Endothelial cell of umbilical vein (primary cell): ENCODE measurements around the gene MCHR1. TPM values are rescaled to one million over a fixed set of nuclear protein-coding genes. Genes with fewer than 3 reads are reported as not detected.

Experiments used
- BruUV-seq: library from RNA; stranded (reverse); fragments of 400-500 nt; replicated peaks from 2 replicates; lab custom pipeline; 2021; lab: Mats Ljungman, UMichigan
- CTCF ChIA-PET: fragments of 300-600, 350-600 bp; sonication (Branson Sonifier 250); formaldehyde crosslinking; loops from one replicate; lab custom pipeline; 2021; ENCODE audit warnings: antibody characterized with exemption, inconsistent platforms; lab: Charles Lee
- POLR2A ChIA-PET: fragments of 300-600, 350-600 bp; sonication (Branson Sonifier 250); formaldehyde crosslinking; loops from one replicate; lab custom pipeline; 2021; ENCODE audit warnings: antibody characterized with exemption, inconsistent platforms; lab: Charles Lee
- DNase-seq: peaks from one replicate; pipeline ENCODE4 v3.0.0-alpha.2; 2011; ENCODE audit warnings: low read depth, low spot score
- FAIRE-seq: peaks from 2 replicates; lab custom pipeline; 2011; peaks lifted over from hg19 to GRCh38; lab: Jason Lieb, UNC
- H2AFZ ChIP-seq: 2 replicates; pipeline ENCODE4 v1.6.0; 2012; ENCODE audit warnings: low read depth, low read length, control low read depth, inconsistent platforms
- H3K27ac ChIP-seq: 2 replicates; pipeline ENCODE4 v1.5.1; 2011; ENCODE audit warnings: low read depth, mild to moderate bottlenecking, control low read depth, low read length, moderate library complexity; ENCODE audit not compliant: insufficient read depth
- H3K27me3 ChIP-seq, 2 experiments: 2 replicates each; pipeline versions ENCODE4 v1.6.0 to v1.6.1; 2011; ENCODE audit warnings: low read length in 2 of 2, mixed read lengths in 1 of 2; ENCODE audit not compliant: control insufficient read depth in 2 of 2, insufficient read depth in 2 of 2
- H3K36me3 ChIP-seq, 2 experiments: 2 replicates in 1 of 2; 3 replicates in 1 of 2; pipeline ENCODE4 v1.5.1; 2011; ENCODE audit warnings: low read length in 2 of 2, mild to moderate bottlenecking in 1 of 2, moderate library complexity in 1 of 2; ENCODE audit not compliant: control insufficient read depth in 2 of 2, insufficient read depth in 2 of 2; ENCODE audit errors: extremely low read depth in 1 of 2
- H3K4me1 ChIP-seq: 3 replicates; pipeline ENCODE4 v1.5.1; 2011; ENCODE audit warnings: mild to moderate bottlenecking, low read length; ENCODE audit not compliant: control insufficient read depth, insufficient read depth; ENCODE audit errors: extremely low read depth
- H3K4me2 ChIP-seq: 2 replicates; pipeline ENCODE4 v1.6.1; 2011; ENCODE audit warnings: low read length, control low read depth, mixed read lengths; ENCODE audit not compliant: insufficient read depth
- H3K4me3 ChIP-seq, 3 experiments: fragments of 200-600 bp in 1 of 3; sonication (generic), shearing (Covaris generic) in 1 of 3; replicated peaks in 1 of 3; 2 replicates each; pipeline ENCODE4 v1.5.1; 2011 to 2016; ENCODE audit warnings: control low read depth in 3 of 3, low read length in 3 of 3, mild to moderate bottlenecking in 2 of 3, inconsistent platforms in 1 of 3, low read depth in 1 of 3, moderate library complexity in 1 of 3; ENCODE audit not compliant: insufficient read depth in 1 of 3
- H3K79me2 ChIP-seq: 2 replicates; pipeline ENCODE4 v1.6.0; 2012; ENCODE audit warnings: low read length, inconsistent platforms; ENCODE audit not compliant: control insufficient read depth, insufficient read depth
- H3K9ac ChIP-seq: replicated peaks from 2 replicates; pipeline ENCODE3; 2011; ENCODE audit warnings: low read length, control low read depth; ENCODE audit not compliant: insufficient read depth; ENCODE audit errors: extremely low read depth
- H3K9me1 ChIP-seq: replicated peaks from 3 replicates; pipeline ENCODE4 v1.6.0; 2011; ENCODE audit warnings: mild to moderate bottlenecking, low read length; ENCODE audit not compliant: control insufficient read depth, insufficient read depth; ENCODE audit errors: extremely low read depth
- H3K9me3 ChIP-seq: replicated peaks from 2 replicates; pipeline ENCODE4 v1.5.1; 2012; ENCODE audit warnings: low read length, inconsistent platforms; ENCODE audit not compliant: control insufficient read depth, insufficient read depth
- H4K20me1 ChIP-seq: replicated peaks from 2 replicates; pipeline ENCODE3; 2011; ENCODE audit warnings: mild to moderate bottlenecking, low read length; ENCODE audit not compliant: control insufficient read depth, insufficient read depth; ENCODE audit errors: extremely low read depth
- EZH2 ChIP-seq: IDR thresholded peaks from 2 replicates; pipeline ENCODE4 v1.6.1; 2012; ENCODE audit warnings: borderline replicate concordance, low read depth, mild to moderate bottlenecking, moderate library complexity, low read length, inconsistent platforms; ENCODE audit not compliant: severe bottlenecking
- FOS ChIP-seq: IDR thresholded peaks from 2 replicates; pipeline ENCODE4 v1.6.1; 2011; ENCODE audit warnings: mild to moderate bottlenecking, low read length, moderate library complexity, borderline replicate concordance; ENCODE audit not compliant: insufficient read depth
- GATA2 ChIP-seq: IDR thresholded peaks from 2 replicates; pipeline ENCODE4 v1.7.0; 2011; ENCODE audit warnings: low read depth, mild to moderate bottlenecking, moderate library complexity, mixed read lengths, low read length; ENCODE audit not compliant: insufficient read length, insufficient read depth
- JUN ChIP-seq: IDR thresholded peaks from 2 replicates; pipeline ENCODE4 v1.6.1; 2011; ENCODE audit warnings: borderline replicate concordance, low read depth; ENCODE audit not compliant: insufficient read length, insufficient read depth
- MYC ChIP-seq: IDR thresholded peaks from one replicate; pipeline ENCODE4 v1.6.1; 2011; ENCODE audit warnings: mild to moderate bottlenecking, low read depth, low read length
- POLR2A ChIP-seq: IDR thresholded peaks from 2 replicates; pipeline ENCODE4 v1.6.1; 2012; ENCODE audit warnings: low read depth, mild to moderate bottlenecking, control low read depth, low read length
- POLR2AphosphoS5 ChIP-seq: IDR thresholded peaks from 2 replicates; pipeline ENCODE4 v1.6.1; 2012; ENCODE audit warnings: low read depth, mild to moderate bottlenecking, control low read depth, low read length, moderate library complexity; ENCODE audit not compliant: insufficient read depth
- dilution Hi-C: fragments of 300-500 bp; cut with MboI; formaldehyde crosslinking; loops from one replicate; pipeline ENCODE4 v1.15.0; 2019; ENCODE audit warnings: low sequenced_read_pairs; ENCODE audit not compliant: extremely low pct_ligation_motif_present
- intact Hi-C: fragments of 100-400 bp; cut with micrococcal nuclease; formaldehyde crosslinking; loops from one replicate; pipeline ENCODE4 v1.10.0; 2022
- polyA plus RNA-seq, 4 experiments: library from polyadenylated mRNA; depleted of rRNA in 3 of 4; stranded (reverse) in 3 of 4; unstranded in 1 of 4; fragments of >200 nt; gene quantifications; 2 replicates each; pipeline versions ENCODE4 v1.2.1 to v1.2.3, GENCODE V29; 2011 to 2012; ENCODE audit warnings: missing spikeins in 1 of 4
- total RNA-seq: library from RNA; stranded (reverse); gene quantifications from 2 replicates; pipeline ENCODE4 v1.2.3, GENCODE V29; 2021
- TF ChIP-seq, protein P1 (sequence below), 2 donors: IDR thresholded peaks; 1 replicate in 1 of 2; 2 replicates in 1 of 2; pipeline ENCODE4 v1.5.1; 2011; ENCODE audit warnings: low read length in 2 of 2, mild to moderate bottlenecking in 2 of 2, moderate library complexity in 2 of 2, control low read depth in 1 of 2, inconsistent platforms in 1 of 2, low read depth in 1 of 2; ENCODE audit not compliant: insufficient read depth in 1 of 2; ENCODE audit errors: extremely low read depth in 1 of 2
- TF ChIP-seq, protein P2 (sequence below): IDR thresholded peaks from 2 replicates; pipeline ENCODE4 v1.6.1; 2011; ENCODE audit not compliant: insufficient read depth, insufficient read length

MCHR1 gene
- total and polyA plus RNA-seq, 2 donors (not counting 3 experiments of a cell fraction or from before 2014, with no cell fraction given) = not detected

DNA sequence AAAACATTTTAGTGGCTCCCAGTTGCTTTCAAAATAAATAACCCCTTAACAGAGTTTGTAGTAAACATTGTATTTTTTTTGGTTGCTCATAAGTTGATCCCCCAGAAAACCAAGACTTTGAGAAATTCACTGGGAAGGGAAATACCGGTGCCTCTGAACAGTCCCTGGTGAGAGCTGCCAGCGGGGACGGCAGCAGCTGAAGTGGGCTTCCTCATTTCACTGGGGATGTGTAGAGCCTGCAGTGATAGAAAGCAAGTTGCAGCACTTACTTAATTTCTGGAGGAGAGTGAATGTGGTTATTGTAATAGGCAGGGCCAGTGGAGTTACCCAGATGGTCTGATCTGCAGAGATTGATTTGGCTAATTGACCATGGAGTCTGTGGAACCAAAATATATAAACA lies 18.6 kb upstream of the MCHR1 start:
- Histone ChIP-seq H3K4me3 (no peak overlapping the region), H3K4me1 (no peaks in the 10 kb centered on the region), H3K79me2 (no peaks in the 10 kb centered on the region), H3K9me1 (no peaks in the 10 kb centered on the region), H3K36me3 (no peaks in the 10 kb centered on the region), H3K27ac (no peak overlapping the region), H3K4me2 (no peak overlapping the region), H3K9me3 (no peaks in the 10 kb centered on the region), H3K9ac (no peak overlapping the region), H4K20me1 (no peaks in the 10 kb centered on the region), H2AFZ (no peak overlapping the region), H3K27me3 (no peaks in the 10 kb centered on the region)
- intact Hi-C loops (no loop called here), dilution Hi-C loops (no loop called here)
- CTCF ChIA-PET = no interaction called here
- no TSS peak for BruUV-seq
- FAIRE-seq (no peak), DNase-seq (no peak)
- POLR2A ChIA-PET = interaction anchor here (0.6 kb wide), 1 partner anchor 82 kb away, joined by 6 read pairs; no protein-coding TSS in a partner anchor
- TF ChIP-seq, protein P1, sequence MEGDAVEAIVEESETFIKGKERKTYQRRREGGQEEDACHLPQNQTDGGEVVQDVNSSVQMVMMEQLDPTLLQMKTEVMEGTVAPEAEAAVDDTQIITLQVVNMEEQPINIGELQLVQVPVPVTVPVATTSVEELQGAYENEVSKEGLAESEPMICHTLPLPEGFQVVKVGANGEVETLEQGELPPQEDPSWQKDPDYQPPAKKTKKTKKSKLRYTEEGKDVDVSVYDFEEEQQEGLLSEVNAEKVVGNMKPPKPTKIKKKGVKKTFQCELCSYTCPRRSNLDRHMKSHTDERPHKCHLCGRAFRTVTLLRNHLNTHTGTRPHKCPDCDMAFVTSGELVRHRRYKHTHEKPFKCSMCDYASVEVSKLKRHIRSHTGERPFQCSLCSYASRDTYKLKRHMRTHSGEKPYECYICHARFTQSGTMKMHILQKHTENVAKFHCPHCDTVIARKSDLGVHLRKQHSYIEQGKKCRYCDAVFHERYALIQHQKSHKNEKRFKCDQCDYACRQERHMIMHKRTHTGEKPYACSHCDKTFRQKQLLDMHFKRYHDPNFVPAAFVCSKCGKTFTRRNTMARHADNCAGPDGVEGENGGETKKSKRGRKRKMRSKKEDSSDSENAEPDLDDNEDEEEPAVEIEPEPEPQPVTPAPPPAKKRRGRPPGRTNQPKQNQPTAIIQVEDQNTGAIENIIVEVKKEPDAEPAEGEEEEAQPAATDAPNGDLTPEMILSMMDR (IDR thresholded peaks at IDR 0.05; ENCODE audit: extremely low read depth in 1 of 2, insufficient read depth in 1 of 2, low read depth in 1 of 2, low read length in 2 of 2) = no peak
- no peak for TF ChIP-seq MYC
- TF ChIP-seq POLR2A = no peak
- no peak for TF ChIP-seq EZH2
- TF ChIP-seq POLR2AphosphoS5 = no peak
- no peak for TF ChIP-seq GATA2
- TF ChIP-seq, protein P2, sequence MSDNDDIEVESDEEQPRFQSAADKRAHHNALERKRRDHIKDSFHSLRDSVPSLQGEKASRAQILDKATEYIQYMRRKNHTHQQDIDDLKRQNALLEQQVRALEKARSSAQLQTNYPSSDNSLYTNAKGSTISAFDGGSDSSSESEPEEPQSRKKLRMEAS = no peak
- TF ChIP-seq FOS = no peak
- no peak for TF ChIP-seq JUN
